ENCODE data around the gene INTS14.

Gene INTS14

GRCh38 chr15:65653341-65653740, 42.4 kb upstream of the INTS14 start:
- H2BK15ac ChIP-seq (replicated peaks; ENCODE audit: low read depth): no peak overlapping the region
- no peak overlapping the region for H3K27ac ChIP-seq (ENCODE audit: low read depth, low read length)
- H3K79me1 ChIP-seq (ENCODE audit: low read length): no peaks in the 10 kb centered on the region
- no peak overlapping the region for H4K5ac ChIP-seq (ENCODE audit: low read length)
- no peaks in the 10 kb centered on the region for H3K79me2 ChIP-seq (ENCODE audit: control insufficient read depth, insufficient read depth, low read length)
- no peak overlapping the region for H2BK120ac ChIP-seq (ENCODE audit: low read depth, low read length)
- no peak overlapping the region for H3K4me2 ChIP-seq (ENCODE audit: low read length)
- no peaks in the 10 kb centered on the region for H3K36me3 ChIP-seq (ENCODE audit: control insufficient read depth, insufficient read depth, low read length)
- no peak overlapping the region for H3K4ac ChIP-seq (ENCODE audit: low read depth, low read length)
- H3K4me1 ChIP-seq (ENCODE audit: control insufficient read depth, low read depth, low read length): no peaks in the 10 kb centered on the region
- H2BK5ac ChIP-seq (ENCODE audit: low read length): no peak overlapping the region
- H3K4me3 ChIP-seq (ENCODE audit: low read length): no peak overlapping the region
- H4K8ac ChIP-seq (ENCODE audit: low read depth, low read length): no peak overlapping the region
- no peak overlapping the region for H3K9ac ChIP-seq (ENCODE audit: low read length)
- H2AK5ac ChIP-seq (ENCODE audit: low read length): no peak overlapping the region
- no peak overlapping the region for H3K23ac ChIP-seq (ENCODE audit: low read length)
- H3K56ac ChIP-seq (ENCODE audit: low read length): no peak overlapping the region
- H3K18ac ChIP-seq (ENCODE audit: low read length): no peak overlapping the region
- DNase-seq: no peak
- no peaks in the 10 kb centered on the region for H3K27me3 ChIP-seq (ENCODE audit: insufficient read depth, low read length, poor library complexity)

DNA sequence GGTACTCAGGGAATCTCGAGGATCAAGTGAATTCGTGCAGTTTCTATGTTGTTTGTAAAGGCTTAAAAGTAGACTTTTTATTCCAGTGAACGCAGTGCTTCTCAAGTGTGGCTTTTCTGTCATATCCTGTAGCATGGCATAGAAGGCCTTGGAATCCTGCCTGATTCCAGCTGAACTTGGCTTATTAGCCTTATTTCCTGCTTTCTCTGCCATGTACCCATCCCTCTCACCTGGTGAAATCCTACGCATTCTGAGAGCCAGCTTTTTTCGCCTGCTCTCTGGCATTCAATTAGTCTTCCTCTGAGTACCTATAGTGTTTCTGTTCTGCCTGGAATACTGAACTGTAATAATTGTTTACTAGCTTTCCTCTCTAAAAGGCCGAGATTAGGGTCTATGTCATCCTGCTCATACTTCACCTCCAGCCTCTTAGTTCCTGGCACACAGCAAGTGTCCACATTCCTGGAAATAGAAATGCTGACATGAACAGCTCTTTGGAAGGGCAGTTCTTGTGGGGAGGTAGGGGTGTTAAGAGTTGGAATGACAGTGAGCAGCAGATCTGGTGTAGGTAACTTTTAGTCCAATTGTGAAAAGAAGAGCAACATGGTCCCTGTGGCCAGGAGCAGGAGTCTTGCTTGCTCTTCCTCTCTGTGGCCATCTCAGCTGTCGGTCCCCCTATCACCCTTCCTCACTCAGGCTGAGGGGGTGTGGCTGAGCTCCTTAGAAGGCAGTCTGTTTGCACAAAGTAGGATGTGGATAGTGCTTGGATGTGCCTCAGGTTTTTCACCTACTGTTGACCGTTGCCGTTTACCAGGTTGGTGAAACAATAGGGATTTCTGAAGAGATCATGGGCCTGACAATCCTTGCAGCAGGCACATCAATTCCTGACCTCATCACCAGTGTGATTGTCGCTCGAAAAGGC, 41.2 kb upstream of the INTS14 start:
- no peak overlapping the region for H3K4ac ChIP-seq (ENCODE audit: low read depth, low read length)
- DNase-seq: peak; percentile 6
- no peak overlapping the region for H3K18ac ChIP-seq (ENCODE audit: low read length)
- no peak overlapping the region for H2BK15ac ChIP-seq (replicated peaks; ENCODE audit: low read depth)
- no CpG with 5 or more reads among the region's 11 CpGs for WGBS (ENCODE audit: extremely low coverage, insufficient coverage, low lambda C conversion rate)
- H3K4me1 ChIP-seq (ENCODE audit: control insufficient read depth, low read depth, low read length): no peaks in the 10 kb centered on the region
- no peak overlapping the region for H3K9ac ChIP-seq (ENCODE audit: low read length)
- no peak overlapping the region for H3K4me2 ChIP-seq (ENCODE audit: low read length)
- H4K8ac ChIP-seq (ENCODE audit: low read depth, low read length): no peak overlapping the region
- no peaks in the 10 kb centered on the region for H3K79me2 ChIP-seq (ENCODE audit: control insufficient read depth, insufficient read depth, low read length)
- H2BK5ac ChIP-seq (ENCODE audit: low read length): no peak overlapping the region
- no peaks in the 10 kb centered on the region for H3K36me3 ChIP-seq (ENCODE audit: control insufficient read depth, insufficient read depth, low read length)
- no peaks in the 10 kb centered on the region for H3K79me1 ChIP-seq (ENCODE audit: low read length)
- H3K23ac ChIP-seq (ENCODE audit: low read length): no peak overlapping the region
- no peak overlapping the region for H4K5ac ChIP-seq (ENCODE audit: low read length)
- no peak overlapping the region for H3K4me3 ChIP-seq (ENCODE audit: low read length)
- H3K56ac ChIP-seq (ENCODE audit: low read length): no peak overlapping the region
- H3K27me3 ChIP-seq (ENCODE audit: insufficient read depth, low read length, poor library complexity): no peaks in the 10 kb centered on the region
- H3K27ac ChIP-seq (ENCODE audit: low read depth, low read length): no peak overlapping the region
- no peak overlapping the region for H2AK5ac ChIP-seq (ENCODE audit: low read length)
- H2BK120ac ChIP-seq (ENCODE audit: low read depth, low read length): no peak overlapping the region

GRCh38 chr15:65651042-65651322, 40.1 kb upstream of the INTS14 start:
- Histone ChIP-seq H4K5ac (ENCODE audit: low read length) (no peak overlapping the region), H3K56ac (ENCODE audit: low read length) (no peak overlapping the region), H3K23ac (ENCODE audit: low read length) (no peak overlapping the region), H3K36me3 (ENCODE audit: control insufficient read depth, insufficient read depth, low read length) (no peaks in the 10 kb centered on the region), H3K27me3 (ENCODE audit: insufficient read depth, low read length, poor library complexity) (no peaks in the 10 kb centered on the region), H3K79me2 (ENCODE audit: control insufficient read depth, insufficient read depth, low read length) (no peaks in the 10 kb centered on the region), H3K4ac (ENCODE audit: low read depth, low read length) (no peak overlapping the region), H3K27ac (ENCODE audit: low read depth, low read length) (no peak overlapping the region), H3K18ac (ENCODE audit: low read length) (no peak overlapping the region), H2AK5ac (ENCODE audit: low read length) (no peak overlapping the region), H2BK15ac (replicated peaks; ENCODE audit: low read depth) (no peak overlapping the region), H3K4me3 (ENCODE audit: low read length) (no peak overlapping the region), H3K4me1 (ENCODE audit: control insufficient read depth, low read depth, low read length) (no peaks in the 10 kb centered on the region), H3K9ac (ENCODE audit: low read length) (no peak overlapping the region), H2BK5ac (ENCODE audit: low read length) (no peak overlapping the region), H3K4me2 (ENCODE audit: low read length) (no peak overlapping the region), H3K79me1 (ENCODE audit: low read length) (no peaks in the 10 kb centered on the region), H2BK120ac (ENCODE audit: low read depth, low read length) (no peak overlapping the region), H4K8ac (ENCODE audit: low read depth, low read length) (no peak overlapping the region)
- DNase-seq: no peak
- WGBS (ENCODE audit: extremely low coverage, insufficient coverage, low lambda C conversion rate): no CpG with 5 or more reads among the region's 1 CpG

- no peak for DNase-seq
- Histone ChIP-seq H4K5ac (ENCODE audit: low read length) (no peak overlapping the region), H2BK15ac (replicated peaks; ENCODE audit: low read depth) (no peak overlapping the region), H3K4me3 (ENCODE audit: low read length) (no peak overlapping the region), H3K79me2 (ENCODE audit: control insufficient read depth, insufficient read depth, low read length) (no peaks in the 10 kb centered on the region), H3K4me1 (ENCODE audit: control insufficient read depth, low read depth, low read length) (no peaks in the 10 kb centered on the region), H2AK5ac (ENCODE audit: low read length) (no peak overlapping the region), H3K27ac (ENCODE audit: low read depth, low read length) (no peak overlapping the region), H2BK5ac (ENCODE audit: low read length) (no peak overlapping the region), H2BK120ac (ENCODE audit: low read depth, low read length) (no peak overlapping the region), H3K56ac (ENCODE audit: low read length) (no peak overlapping the region), H3K4me2 (ENCODE audit: low read length) (no peak overlapping the region), H3K36me3 (ENCODE audit: control insufficient read depth, insufficient read depth, low read length) (no peaks in the 10 kb centered on the region), H3K9ac (ENCODE audit: low read length) (no peak overlapping the region), H4K8ac (ENCODE audit: low read depth, low read length) (no peak overlapping the region), H3K18ac (ENCODE audit: low read length) (no peak overlapping the region), H3K23ac (ENCODE audit: low read length) (no peak overlapping the region), H3K4ac (ENCODE audit: low read depth, low read length) (no peak overlapping the region), H3K27me3 (ENCODE audit: insufficient read depth, low read length, poor library complexity) (no peaks in the 10 kb centered on the region), H3K79me1 (ENCODE audit: low read length) (no peaks in the 10 kb centered on the region)
- 100% methylated on average over 1 of the region's 12 CpGs for WGBS (ENCODE audit: extremely low coverage, insufficient coverage, low lambda C conversion rate)
Measured at GRCh38 chr15:65650312-65651041, 39.5 kb upstream of the INTS14 start.

- Histone ChIP-seq H2AK5ac (ENCODE audit: low read length) (no peak overlapping the region), H3K23ac (ENCODE audit: low read length) (no peak overlapping the region), H4K5ac (ENCODE audit: low read length) (no peak overlapping the region), H2BK15ac (replicated peaks; ENCODE audit: low read depth) (no peak overlapping the region), H3K4me3 (ENCODE audit: low read length) (no peak overlapping the region), H3K27me3 (ENCODE audit: insufficient read depth, low read length, poor library complexity) (no peaks in the 10 kb centered on the region), H2BK5ac (ENCODE audit: low read length) (no peak overlapping the region), H3K27ac (ENCODE audit: low read depth, low read length) (no peak overlapping the region), H3K4me1 (ENCODE audit: control insufficient read depth, low read depth, low read length) (no peaks in the 10 kb centered on the region), H3K9ac (ENCODE audit: low read length) (no peak overlapping the region), H3K79me1 (ENCODE audit: low read length) (no peaks in the 10 kb centered on the region), H3K18ac (ENCODE audit: low read length) (no peak overlapping the region), H3K4ac (ENCODE audit: low read depth, low read length) (no peak overlapping the region), H3K36me3 (ENCODE audit: control insufficient read depth, insufficient read depth, low read length) (no peaks in the 10 kb centered on the region), H3K56ac (ENCODE audit: low read length) (no peak overlapping the region), H3K79me2 (ENCODE audit: control insufficient read depth, insufficient read depth, low read length) (no peaks in the 10 kb centered on the region), H2BK120ac (ENCODE audit: low read depth, low read length) (no peak overlapping the region), H3K4me2 (ENCODE audit: low read length) (no peak overlapping the region), H4K8ac (ENCODE audit: low read depth, low read length) (no peak overlapping the region)
- no CpG with 5 or more reads among the region's 4 CpGs for WGBS (ENCODE audit: extremely low coverage, insufficient coverage, low lambda C conversion rate)
- peak; percentile 25 for DNase-seq
Measured at GRCh38 chr15:65646486-65646885, 35.6 kb upstream of the INTS14 start.

Data from mesendoderm (in vitro differentiated cells).